ENCODE results near the gene FBXW9.

DNA sequence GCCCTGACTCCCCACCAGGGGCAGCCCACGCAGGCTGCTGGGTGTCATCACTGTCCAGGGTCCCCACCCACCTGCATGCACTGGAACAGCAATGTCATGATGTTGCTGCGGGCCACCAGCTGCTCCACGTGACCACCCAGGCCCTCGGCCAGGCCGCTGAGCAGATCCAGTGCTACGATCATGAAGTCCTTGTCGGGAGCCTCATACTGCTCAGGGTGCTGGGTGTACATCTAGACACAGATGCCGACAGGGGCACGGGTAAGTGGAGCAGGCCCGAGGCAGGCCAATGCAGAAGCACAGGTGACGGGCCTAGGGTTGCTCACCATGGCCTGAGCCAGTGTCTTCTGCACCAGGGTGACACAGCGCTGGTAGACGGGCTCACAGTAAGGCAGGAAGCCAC is 8.7 kb upstream of the FBXW9 start:
- TF ChIP-seq, protein P1, sequence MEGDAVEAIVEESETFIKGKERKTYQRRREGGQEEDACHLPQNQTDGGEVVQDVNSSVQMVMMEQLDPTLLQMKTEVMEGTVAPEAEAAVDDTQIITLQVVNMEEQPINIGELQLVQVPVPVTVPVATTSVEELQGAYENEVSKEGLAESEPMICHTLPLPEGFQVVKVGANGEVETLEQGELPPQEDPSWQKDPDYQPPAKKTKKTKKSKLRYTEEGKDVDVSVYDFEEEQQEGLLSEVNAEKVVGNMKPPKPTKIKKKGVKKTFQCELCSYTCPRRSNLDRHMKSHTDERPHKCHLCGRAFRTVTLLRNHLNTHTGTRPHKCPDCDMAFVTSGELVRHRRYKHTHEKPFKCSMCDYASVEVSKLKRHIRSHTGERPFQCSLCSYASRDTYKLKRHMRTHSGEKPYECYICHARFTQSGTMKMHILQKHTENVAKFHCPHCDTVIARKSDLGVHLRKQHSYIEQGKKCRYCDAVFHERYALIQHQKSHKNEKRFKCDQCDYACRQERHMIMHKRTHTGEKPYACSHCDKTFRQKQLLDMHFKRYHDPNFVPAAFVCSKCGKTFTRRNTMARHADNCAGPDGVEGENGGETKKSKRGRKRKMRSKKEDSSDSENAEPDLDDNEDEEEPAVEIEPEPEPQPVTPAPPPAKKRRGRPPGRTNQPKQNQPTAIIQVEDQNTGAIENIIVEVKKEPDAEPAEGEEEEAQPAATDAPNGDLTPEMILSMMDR (conservative IDR thresholded peaks at IDR 0.05; ENCODE audit: low read depth, low read length), result no peak
- no peak for TF ChIP-seq EZH2 (IDR thresholded peaks at IDR 0.05; ENCODE audit: borderline replicate concordance, low read depth, low read length, poor library complexity, severe bottlenecking)
